IgD-negative memory B cell (primary cell): ENCODE data around the gene ZNF683. TPM values are rescaled to one million over a fixed set of nuclear protein-coding genes. Genes with fewer than 3 reads are reported as not detected.
"Not testable (repeated sequence)": the region's sequence is repeated elsewhere in the genome, so short reads cannot be mapped to it uniquely, and the experiment has no call there.

Source experiments
- H3K27ac Mint-ChIP-seq, 3 donors: one replicate each; pipeline ENCODE4 v1.8.0; 2020 to 2022; ENCODE audit warnings: mild to moderate bottlenecking in 3 of 3, mixed read lengths in 3 of 3, moderate library complexity in 1 of 3
- H3K27me3 Mint-ChIP-seq: one replicate; pipeline ENCODE4 v1.8.0; 2021; ENCODE audit warnings: mixed read lengths
- H3K36me3 Mint-ChIP-seq: one replicate; pipeline ENCODE4 v1.8.0; 2020; ENCODE audit warnings: mild to moderate bottlenecking, mixed read lengths
- H3K4me1 Mint-ChIP-seq, 3 donors: one replicate each; pipeline ENCODE4 v1.8.0; 2020 to 2022; ENCODE audit warnings: mixed read lengths in 3 of 3, mild to moderate bottlenecking in 1 of 3
- H3K4me3 Mint-ChIP-seq, 4 donors: one replicate each; pipeline ENCODE4 v1.8.0; 2020 to 2022; ENCODE audit warnings: mild to moderate bottlenecking in 4 of 4, mixed read lengths in 4 of 4, moderate library complexity in 3 of 4
- H3K9me3 Mint-ChIP-seq, 3 donors: one replicate each; pipeline ENCODE4 v1.8.0; 2020 to 2021; ENCODE audit warnings: mixed read lengths in 3 of 3, mild to moderate bottlenecking in 1 of 3
- polyA plus RNA-seq: library from polyadenylated mRNA; unstranded; fragments of 300-500 nt; fragmentation: Illumina TruSeq; gene quantifications from one replicate; pipeline ENCODE4 v1.2.3, GENCODE V29; 2021

Gene ZNF683
- polyA plus RNA-seq, 1 donor from 2014 or later: 8.8 TPM

DNA sequence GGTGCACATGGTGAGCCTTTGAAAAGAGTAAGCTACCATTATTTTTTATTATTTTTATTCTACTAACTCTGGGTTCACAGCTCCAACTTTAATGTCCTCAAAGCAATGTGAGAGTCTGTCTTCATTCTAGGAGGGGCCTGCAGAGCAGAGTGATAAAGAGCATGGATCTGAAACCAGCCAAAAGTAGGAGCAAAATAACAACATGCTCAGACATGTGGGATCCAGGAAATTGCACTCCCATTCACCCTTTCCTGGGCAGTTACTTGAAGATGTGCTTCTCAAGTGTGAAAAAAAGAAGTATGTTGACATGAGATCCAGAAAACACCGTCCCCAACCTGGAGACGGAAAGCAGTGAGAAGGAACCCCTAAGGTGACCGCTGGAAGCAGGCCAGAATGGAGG lies 29.3 kb upstream of the ZNF683 start:
- Mint-ChIP-seq H3K36me3 (peaks cover 3% of the 10 kb centered on the region), H3K27ac (no peak overlapping the region), H3K27me3 (peaks cover 18% of the 10 kb centered on the region), H3K4me1 (peaks cover 0 to 2% (median 0%) of the 10 kb centered on the region in 3 donors), H3K4me3 (no peak overlapping the region), H3K9me3 (no peaks in the 10 kb centered on the region)

DNA sequence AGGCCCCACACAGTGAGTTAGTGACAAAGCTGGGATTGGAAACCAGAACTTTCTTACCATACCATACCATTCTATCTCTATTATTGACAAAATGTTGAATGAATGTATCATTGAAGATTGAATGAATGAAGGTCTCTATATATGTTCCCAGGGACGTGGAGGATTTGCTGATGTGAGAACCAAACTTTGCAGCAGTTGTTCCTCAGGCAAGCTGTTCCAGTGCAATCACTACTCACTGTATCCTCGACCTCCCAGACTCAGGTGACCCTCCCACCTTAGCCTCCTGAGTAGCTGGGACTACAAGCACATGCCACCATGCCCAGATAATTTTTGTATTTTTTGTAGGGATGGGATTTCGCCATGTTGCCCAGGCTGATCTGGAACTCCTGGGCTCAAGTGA lies 26.5 kb upstream of the ZNF683 start:
- no peak overlapping the region for H3K4me3 Mint-ChIP-seq
- no peak overlapping the region for H3K27ac Mint-ChIP-seq
- peaks cover 0 to 2% (median 2%) of the 10 kb centered on the region in 3 donors for H3K4me1 Mint-ChIP-seq
- H3K36me3 Mint-ChIP-seq: peaks cover 3% of the 10 kb centered on the region
- peaks cover 10% of the 10 kb centered on the region for H3K27me3 Mint-ChIP-seq
- no peaks in the 10 kb centered on the region for H3K9me3 Mint-ChIP-seq

- H3K36me3 Mint-ChIP-seq: peaks cover 3% of the 10 kb centered on the region
- H3K27ac Mint-ChIP-seq: no peak overlapping the region
- no peaks in the 10 kb centered on the region for H3K9me3 Mint-ChIP-seq
- H3K4me3 Mint-ChIP-seq: no peak overlapping the region
- peaks cover 0 to 5% (median 2%) of the 10 kb centered on the region in 3 donors for H3K4me1 Mint-ChIP-seq
- H3K27me3 Mint-ChIP-seq: peaks cover 3% of the 10 kb centered on the region
Observed at GRCh38 chr1:26395754-26396153, 23.2 kb upstream of the ZNF683 start.

DNA sequence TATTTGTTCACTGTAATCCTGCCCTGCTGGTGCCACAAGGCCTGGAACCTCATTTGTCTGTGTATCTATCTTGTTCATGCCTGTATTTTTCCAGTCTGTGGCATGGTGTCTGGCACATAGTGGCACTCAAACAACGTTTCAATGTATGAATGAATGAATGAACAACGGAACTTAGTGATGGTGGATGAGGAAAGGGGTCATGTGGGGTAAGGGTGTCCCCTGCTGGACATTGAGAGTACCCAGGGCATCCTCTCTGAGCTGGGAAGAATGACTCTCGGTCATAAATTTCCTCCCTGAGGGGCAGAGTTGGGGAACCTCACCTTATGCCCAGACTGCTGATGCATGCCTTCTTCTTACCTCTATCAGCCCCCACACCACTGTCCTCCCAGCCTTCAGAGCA lies 18.9 kb upstream of the ZNF683 start:
- no peaks in the 10 kb centered on the region for H3K9me3 Mint-ChIP-seq
- H3K4me1 Mint-ChIP-seq: peaks cover 0 to 5% (median 0%) of the 10 kb centered on the region in 3 donors
- H3K36me3 Mint-ChIP-seq: no peaks in the 10 kb centered on the region
- peak overlapping the region in 1 of 3 donors; percentile 50 for H3K27ac Mint-ChIP-seq
- peaks cover 7% of the 10 kb centered on the region for H3K27me3 Mint-ChIP-seq
- H3K4me3 Mint-ChIP-seq: no peak overlapping the region

GRCh38 chr1:26389604-26390247 lies 17.2 kb upstream of the ZNF683 start:
- H3K27me3 Mint-ChIP-seq: peaks cover 13% of the 10 kb centered on the region
- H3K9me3 Mint-ChIP-seq: no peaks in the 10 kb centered on the region
- peaks cover 0 to 3% (median 0%) of the 10 kb centered on the region in 3 donors for H3K4me1 Mint-ChIP-seq
- no peak overlapping the region for H3K27ac Mint-ChIP-seq
- no peak overlapping the region for H3K4me3 Mint-ChIP-seq
- H3K36me3 Mint-ChIP-seq: no peaks in the 10 kb centered on the region

DNA sequence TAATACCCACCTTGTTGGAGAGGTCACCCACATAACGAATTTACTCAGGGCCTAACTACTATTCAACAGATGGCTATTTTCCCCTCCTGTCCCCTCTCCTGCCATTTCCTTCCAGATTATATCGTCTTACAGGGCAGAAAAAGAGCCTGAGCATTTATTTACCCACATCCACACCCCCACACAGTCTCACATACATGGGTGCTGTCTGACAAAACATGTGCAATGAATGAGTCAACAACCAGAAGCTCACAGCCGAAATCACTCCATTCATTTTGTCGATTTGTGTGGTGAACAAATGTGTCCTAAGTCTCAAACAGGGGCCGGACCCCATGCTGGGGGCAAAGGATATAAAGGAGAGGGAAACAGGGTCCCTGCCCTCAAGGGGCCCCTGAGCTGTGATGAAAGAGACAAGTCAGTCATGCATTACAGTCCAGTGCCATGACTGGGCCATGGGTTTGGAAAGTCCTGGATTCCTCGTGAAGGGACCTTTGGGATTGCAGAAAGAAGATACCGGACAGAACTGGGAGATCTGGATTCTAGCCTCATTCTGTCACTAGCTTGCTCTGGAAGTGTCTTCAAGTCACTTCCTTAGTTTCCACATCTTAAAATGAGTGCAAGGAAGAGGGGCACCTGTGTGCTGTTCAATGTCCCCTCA lies 16.4 kb upstream of the ZNF683 start:
- Mint-ChIP-seq H3K36me3 (no peaks in the 10 kb centered on the region), H3K27ac (no peak overlapping the region), H3K4me3 (no peak overlapping the region), H3K9me3 (no peaks in the 10 kb centered on the region), H3K27me3 (peaks cover 13% of the 10 kb centered on the region), H3K4me1 (peaks cover 0 to 3% (median 0%) of the 10 kb centered on the region in 3 donors)

- Mint-ChIP-seq H3K4me1 (peaks cover 0 to 3% (median 0%) of the 10 kb centered on the region in 3 donors), H3K27ac (no peak overlapping the region), H3K36me3 (no peaks in the 10 kb centered on the region)
Observed at GRCh38 chr1:26387447-26387846, 14.9 kb upstream of the ZNF683 start.

DNA sequence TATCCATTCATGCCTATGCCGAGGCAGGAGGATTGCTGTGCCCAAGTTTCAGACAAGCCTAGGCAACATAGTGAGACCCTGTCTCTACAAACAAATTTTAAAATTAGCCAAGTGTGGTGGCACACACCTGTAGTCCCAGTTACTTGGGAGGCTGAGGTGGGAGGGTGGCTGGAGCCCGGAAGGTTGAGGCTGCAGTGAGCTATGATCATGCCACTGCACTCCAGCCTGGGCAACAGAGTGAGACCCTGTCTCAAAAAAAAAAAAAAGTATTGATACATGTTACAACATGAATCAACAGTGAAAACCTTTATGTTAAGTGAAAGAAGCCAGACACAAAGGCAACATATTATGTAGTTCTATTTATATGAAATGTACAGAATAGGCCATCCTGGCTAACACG lies 12.5 kb upstream of the ZNF683 start:
- not testable (repeated sequence) for H3K4me1 Mint-ChIP-seq, H3K9me3 Mint-ChIP-seq, H3K4me3 Mint-ChIP-seq, H3K36me3 Mint-ChIP-seq, H3K27ac Mint-ChIP-seq
- peaks cover 15% of the 10 kb centered on the region for H3K27me3 Mint-ChIP-seq

More at GRCh38 chr1:26387447-26387846, 14.9 kb upstream of the ZNF683 start:
- Mint-ChIP-seq H3K27me3 (peaks cover 13% of the 10 kb centered on the region), H3K9me3 (no peaks in the 10 kb centered on the region), H3K4me3 (peak overlapping the region in 1 of 4 donors; percentile 5)

- Mint-ChIP-seq H3K36me3 (no peaks in the 10 kb centered on the region), H3K9me3 (no peaks in the 10 kb centered on the region), H3K4me3 (no peak overlapping the region), H3K4me1 (peaks cover 0 to 2% (median 0%) of the 10 kb centered on the region in 3 donors), H3K27me3 (peaks cover 16% of the 10 kb centered on the region), H3K27ac (no peak overlapping the region)
Observed at GRCh38 chr1:26384076-26384475, 11.5 kb upstream of the ZNF683 start.

DNA sequence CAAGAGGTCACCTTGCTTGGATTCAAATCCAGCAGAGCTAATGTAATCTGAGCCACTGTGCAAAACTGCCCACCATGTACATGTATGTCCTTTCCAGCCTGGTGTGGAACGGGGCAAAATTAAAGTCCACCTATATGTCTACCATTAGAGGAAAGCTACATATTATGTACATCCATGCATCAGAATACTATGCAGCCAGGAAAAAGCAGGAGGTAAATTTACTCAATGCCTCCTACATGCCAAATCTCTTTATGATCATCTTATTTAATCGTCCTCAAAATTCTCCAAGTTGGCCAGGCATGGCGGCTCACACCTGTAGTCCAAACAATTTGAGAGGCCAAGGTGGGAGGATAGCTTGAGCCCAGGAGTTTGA lies 6.3 kb upstream of the ZNF683 start:
- no peaks in the 10 kb centered on the region for H3K9me3 Mint-ChIP-seq
- peaks cover 3% of the 10 kb centered on the region for H3K27me3 Mint-ChIP-seq
- peaks cover 21 to 36% (median 27%) of the 10 kb centered on the region in 3 donors for H3K4me1 Mint-ChIP-seq
- H3K36me3 Mint-ChIP-seq: no peaks in the 10 kb centered on the region
- peak overlapping the region in 2 of 4 donors; percentile 49 to 52 for H3K4me3 Mint-ChIP-seq
- peak overlapping the region in 2 of 3 donors; percentile 78 to 88 for H3K27ac Mint-ChIP-seq

- Mint-ChIP-seq H3K4me1 (peaks cover 27 to 40% (median 27%) of the 10 kb centered on the region in 3 donors), H3K27me3 (peaks cover 3% of the 10 kb centered on the region), H3K36me3 (no peaks in the 10 kb centered on the region), H3K27ac (peak overlapping the region; percentile 78 to 88 (median 86)), H3K9me3 (no peaks in the 10 kb centered on the region), H3K4me3 (peak overlapping the region; percentile 49 to 88 (median 53))
Observed at GRCh38 chr1:26378088-26378878, 5.7 kb upstream of the ZNF683 start.

- Mint-ChIP-seq H3K27ac (peak overlapping the region in 1 of 3 donors; percentile 82), H3K4me1 (peaks cover 27 to 41% (median 27%) of the 10 kb centered on the region in 3 donors), H3K9me3 (no peaks in the 10 kb centered on the region), H3K27me3 (peaks cover 3% of the 10 kb centered on the region), H3K4me3 (no peak overlapping the region), H3K36me3 (peaks cover under 1% of the 10 kb centered on the region)
Observed at GRCh38 chr1:26376050-26376449, 3.5 kb upstream of the ZNF683 start.

- peak overlapping the region in 1 of 4 donors; percentile 55 for H3K4me3 Mint-ChIP-seq
- H3K4me1 Mint-ChIP-seq: peaks cover 27 to 41% (median 28%) of the 10 kb centered on the region in 3 donors
- H3K27ac Mint-ChIP-seq: no peak overlapping the region
- H3K27me3 Mint-ChIP-seq: peaks cover under 1% of the 10 kb centered on the region
- peaks cover 3% of the 10 kb centered on the region for H3K36me3 Mint-ChIP-seq
- no peaks in the 10 kb centered on the region for H3K9me3 Mint-ChIP-seq
Observed at GRCh38 chr1:26375081-26375480, 2.5 kb upstream of the ZNF683 start.

DNA sequence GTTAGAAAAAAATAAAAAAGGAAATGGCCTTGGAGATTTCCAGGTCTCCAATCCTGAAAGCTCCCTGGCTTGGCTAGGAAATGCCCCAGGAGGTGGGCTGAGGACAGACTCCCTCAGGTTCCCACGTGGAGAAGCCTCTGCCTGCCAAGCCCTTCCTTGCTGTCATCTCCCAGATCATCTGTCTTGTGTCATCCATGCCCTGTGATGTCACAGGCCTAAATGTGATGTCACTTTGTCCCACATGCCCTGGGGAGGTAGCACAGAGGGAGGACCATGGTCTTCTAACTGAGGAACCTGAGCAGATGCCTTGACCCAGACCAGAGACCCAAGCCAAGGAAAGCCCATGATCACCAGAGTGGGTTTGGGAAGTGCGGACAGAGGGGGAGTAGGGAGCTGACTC lies 1.8 kb upstream of the ZNF683 start:
- H3K27ac Mint-ChIP-seq, H3K27me3 Mint-ChIP-seq, H3K9me3 Mint-ChIP-seq, H3K36me3 Mint-ChIP-seq: not testable (repeated sequence)
- Mint-ChIP-seq H3K4me3 (peak overlapping the region in 1 of 4 donors; percentile 49), H3K4me1 (peaks cover 27 to 39% (median 28%) of the 10 kb centered on the region in 3 donors)

GRCh38 chr1:26373789-26374188 lies 1.2 kb upstream of the ZNF683 start:
- Mint-ChIP-seq H3K27me3 (no peaks in the 10 kb centered on the region), H3K36me3 (peaks cover 3% of the 10 kb centered on the region), H3K27ac (no peak overlapping the region), H3K4me3 (no peak overlapping the region), H3K9me3 (no peaks in the 10 kb centered on the region), H3K4me1 (peaks cover 26 to 37% (median 27%) of the 10 kb centered on the region in 3 donors)
